ENCODE results near the gene ARHGAP22.
"Not testable (repeated sequence)": the region's sequence is repeated elsewhere in the genome, so short reads cannot be mapped to it uniquely, and the experiment has no call there.

The ARHGAP22 gene

GRCh38 chr10:48439031-48439430 is 165.8 kb downstream of the ARHGAP22 start:
- H3K27ac Mint-ChIP-seq, result no peak overlapping the region
- no peak for ATAC-seq
- no peaks in the 10 kb centered on the region for H3K27me3 Mint-ChIP-seq

GRCh38 chr10:48437546-48437945 is 167.3 kb downstream of the ARHGAP22 start:
- Mint-ChIP-seq H3K9me3 (no peaks in the 10 kb centered on the region), H3K4me1 (no peaks in the 10 kb centered on the region), H3K36me3 (ENCODE audit: low read depth) (peaks cover 7% of the 10 kb centered on the region), H3K27me3 (no peaks in the 10 kb centered on the region), H3K27ac (no peak overlapping the region), H3K4me3 (no peak overlapping the region)
- DNase-seq (no peak), ATAC-seq (no peak)

More at GRCh38 chr10:48439031-48439430, 165.8 kb downstream of the ARHGAP22 start:
- Mint-ChIP-seq H3K4me1 (no peaks in the 10 kb centered on the region), H3K9me3 (no peaks in the 10 kb centered on the region), H3K4me3 (no peak overlapping the region), H3K36me3 (ENCODE audit: low read depth) (peaks cover 6% of the 10 kb centered on the region)
- no peak for DNase-seq

DNA sequence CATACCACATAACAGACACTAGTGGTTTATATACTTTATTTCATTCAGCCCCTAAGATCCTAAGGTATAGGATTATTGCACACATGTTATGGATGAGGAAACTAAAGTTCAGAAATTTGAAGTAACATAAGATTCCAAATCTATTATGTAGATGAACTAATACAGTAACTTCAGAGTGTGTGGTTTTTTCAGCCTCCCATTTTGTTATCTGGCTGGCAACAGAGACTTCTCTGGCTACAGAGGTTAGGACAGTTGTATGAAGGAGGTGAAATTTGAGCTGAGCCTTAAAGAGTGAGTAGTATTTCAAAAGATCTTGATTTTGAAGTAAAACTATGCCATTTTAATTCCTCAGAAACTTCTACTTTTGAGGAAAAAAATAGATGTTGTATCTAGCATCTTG is 173.0 kb downstream of the ARHGAP22 start:
- Mint-ChIP-seq H3K9me3 (no peaks in the 10 kb centered on the region), H3K4me1 (no peaks in the 10 kb centered on the region), H3K27me3 (no peaks in the 10 kb centered on the region), H3K27ac (no peak overlapping the region), H3K36me3 (ENCODE audit: low read depth) (peaks cover 19% of the 10 kb centered on the region), H3K4me3 (no peak overlapping the region)
- no peak for ATAC-seq
- no peak for DNase-seq

- Mint-ChIP-seq H3K9me3 (no peaks in the 10 kb centered on the region), H3K4me1 (no peaks in the 10 kb centered on the region), H3K36me3 (ENCODE audit: low read depth) (peaks cover 25% of the 10 kb centered on the region), H3K4me3 (no peak overlapping the region), H3K27ac (no peak overlapping the region), H3K27me3 (no peaks in the 10 kb centered on the region)
- DNase-seq (no peak), ATAC-seq (no peak)
Observed at GRCh38 chr10:48430402-48430993, 174.4 kb downstream of the ARHGAP22 start.

DNA sequence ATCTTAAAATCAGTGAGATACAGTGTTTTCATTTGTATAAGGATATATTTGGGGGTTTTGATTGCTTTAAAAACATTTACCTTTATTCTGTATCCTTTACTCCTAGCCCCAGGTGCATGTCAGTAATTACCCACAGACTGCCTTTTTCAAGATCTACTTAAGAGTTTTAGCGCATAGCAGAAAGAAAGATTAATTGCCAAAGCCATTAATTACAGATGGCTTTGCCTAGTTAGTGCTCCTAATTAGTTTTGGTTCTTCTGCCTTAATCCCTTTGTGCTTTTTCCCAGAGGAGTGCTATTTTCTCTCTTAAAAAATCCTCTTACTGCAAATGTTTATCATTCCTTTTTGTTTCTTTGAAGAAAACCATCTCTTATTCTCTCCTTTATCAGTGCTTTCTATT is 175.6 kb downstream of the ARHGAP22 start:
- ATAC-seq, result no peak
- Mint-ChIP-seq H3K4me3 (no peak overlapping the region), H3K27ac (no peak overlapping the region), H3K36me3 (ENCODE audit: low read depth) (peaks cover 22% of the 10 kb centered on the region), H3K9me3 (no peaks in the 10 kb centered on the region), H3K27me3 (no peaks in the 10 kb centered on the region), H3K4me1 (no peaks in the 10 kb centered on the region)
- DNase-seq, result no peak

- no peak overlapping the region for H3K27ac Mint-ChIP-seq
- no peak for ATAC-seq
Observed at GRCh38 chr10:48428896-48429295, 176.0 kb downstream of the ARHGAP22 start.

DNA sequence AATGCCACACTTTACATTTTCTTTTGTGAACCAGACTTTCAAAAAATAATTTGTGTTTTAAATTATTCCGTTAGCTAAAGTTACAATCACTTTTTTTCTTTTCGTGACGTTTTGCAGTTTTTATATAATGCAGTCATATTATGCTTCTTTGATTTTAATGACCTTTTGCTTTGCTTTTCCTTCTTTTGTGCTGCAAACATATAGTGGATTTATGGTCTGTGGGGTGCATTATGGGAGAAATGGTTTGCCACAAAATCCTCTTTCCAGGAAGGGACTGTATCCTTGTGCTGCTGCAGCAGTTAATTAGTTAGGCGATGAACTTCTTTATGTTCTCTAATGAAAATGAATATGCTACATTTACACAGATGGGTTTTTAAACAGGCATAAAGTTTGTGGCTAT is 181.0 kb downstream of the ARHGAP22 start:
- no peak for DNase-seq
- Mint-ChIP-seq H3K36me3 (ENCODE audit: low read depth) (peaks cover 16% of the 10 kb centered on the region), H3K27ac (no peak overlapping the region), H3K27me3 (no peaks in the 10 kb centered on the region), H3K9me3 (no peaks in the 10 kb centered on the region), H3K4me3 (no peak overlapping the region), H3K4me1 (no peaks in the 10 kb centered on the region)
- no peak for ATAC-seq

More at GRCh38 chr10:48428896-48429295, 176.0 kb downstream of the ARHGAP22 start:
- Mint-ChIP-seq H3K27me3 (no peaks in the 10 kb centered on the region), H3K4me3 (no peak overlapping the region), H3K36me3 (ENCODE audit: low read depth) (peaks cover 18% of the 10 kb centered on the region), H3K9me3 (no peaks in the 10 kb centered on the region), H3K4me1 (no peaks in the 10 kb centered on the region)
- DNase-seq, result no peak

GRCh38 chr10:48421862-48422261 is 183.0 kb downstream of the ARHGAP22 start:
- DNase-seq; H3K36me3 Mint-ChIP-seq (ENCODE audit: low read depth); H3K27ac Mint-ChIP-seq; H3K4me3 Mint-ChIP-seq; H3K4me1 Mint-ChIP-seq; H3K27me3 Mint-ChIP-seq; H3K9me3 Mint-ChIP-seq; ATAC-seq: not testable (repeated sequence)

- DNase-seq (no peak), ATAC-seq (no peak)
- H3K9me3 Mint-ChIP-seq, result no peaks in the 10 kb centered on the region
- H3K27me3 Mint-ChIP-seq, result no peaks in the 10 kb centered on the region
- no peak overlapping the region for H3K27ac Mint-ChIP-seq
- H3K36me3 Mint-ChIP-seq (ENCODE audit: low read depth), result peaks cover 5% of the 10 kb centered on the region
- H3K4me3 Mint-ChIP-seq, result no peak overlapping the region
- no peaks in the 10 kb centered on the region for H3K4me1 Mint-ChIP-seq
Observed at GRCh38 chr10:48419714-48420113, 185.2 kb downstream of the ARHGAP22 start.

GRCh38 chr10:48418189-48418788 is 186.6 kb downstream of the ARHGAP22 start:
- Mint-ChIP-seq H3K27me3 (no peaks in the 10 kb centered on the region), H3K27ac (no peak overlapping the region), H3K4me1 (no peaks in the 10 kb centered on the region), H3K36me3 (ENCODE audit: low read depth) (peaks cover 9% of the 10 kb centered on the region), H3K4me3 (no peak overlapping the region), H3K9me3 (no peaks in the 10 kb centered on the region)
- DNase-seq, result no peak
- no peak for ATAC-seq

DNA sequence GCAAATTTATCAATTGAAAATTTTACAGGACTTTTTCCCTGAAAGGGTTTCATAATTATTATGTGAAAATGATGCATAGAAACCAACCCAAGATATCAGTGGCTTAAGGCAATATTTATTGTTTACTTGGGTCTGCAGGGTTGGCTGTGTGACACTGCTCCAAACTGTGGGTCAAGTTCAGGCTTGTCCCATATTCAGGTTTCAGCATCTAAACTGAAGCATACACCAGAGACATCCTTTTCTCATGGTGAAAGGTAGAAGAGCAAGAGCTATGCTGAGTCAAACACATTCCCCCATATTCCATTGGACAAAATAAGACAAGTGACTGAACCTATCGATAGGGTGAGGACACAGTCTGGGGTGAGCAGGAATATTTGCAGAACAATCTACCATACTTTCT is 187.5 kb downstream of the ARHGAP22 start:
- no peaks in the 10 kb centered on the region for H3K27me3 Mint-ChIP-seq
- no peak for ATAC-seq

DNA sequence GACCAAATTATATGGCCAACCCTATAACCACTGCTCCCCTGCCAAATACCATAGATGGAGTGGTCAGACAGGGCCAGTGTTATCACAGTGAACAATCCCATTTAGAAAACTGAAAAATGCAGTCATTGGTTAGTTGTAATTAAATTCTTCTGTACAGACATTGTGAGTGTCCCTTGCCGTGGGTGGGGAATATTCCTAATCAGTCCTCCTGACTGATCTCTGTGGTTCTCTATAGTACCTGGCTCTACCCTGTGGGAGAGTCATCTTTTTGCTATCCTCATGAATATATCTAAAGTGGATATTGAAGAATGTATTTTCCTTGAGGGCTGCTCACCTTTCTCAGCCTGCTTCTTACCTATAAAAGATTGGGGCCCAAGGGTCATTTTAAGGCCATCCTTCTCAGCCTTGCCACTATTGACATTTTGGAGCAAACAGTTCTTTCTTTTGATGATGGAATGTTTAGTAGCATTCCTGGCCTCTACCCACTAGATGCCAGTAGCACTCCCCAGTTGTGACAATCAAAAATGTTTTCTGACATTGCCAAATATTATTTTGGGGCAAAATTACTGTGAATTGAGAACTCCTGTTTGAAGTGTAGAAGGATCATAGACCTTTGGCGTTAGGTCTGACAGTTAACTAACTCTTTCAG is 188.2 kb downstream of the ARHGAP22 start:
- H3K9me3 Mint-ChIP-seq, result peaks cover 11% of the 10 kb centered on the region
- no peak overlapping the region for H3K27ac Mint-ChIP-seq
- peaks cover 21% of the 10 kb centered on the region for H3K36me3 Mint-ChIP-seq (ENCODE audit: low read depth)
- ATAC-seq (no peak), DNase-seq (no peak)
- no peaks in the 10 kb centered on the region for H3K27me3 Mint-ChIP-seq
- no peaks in the 10 kb centered on the region for H3K4me1 Mint-ChIP-seq
- H3K4me3 Mint-ChIP-seq, result no peak overlapping the region

More for the DNA sequence above, 187.5 kb downstream of the ARHGAP22 start:
- no peak for DNase-seq
- Mint-ChIP-seq H3K4me3 (no peak overlapping the region), H3K9me3 (peaks cover 6% of the 10 kb centered on the region), H3K27ac (no peak overlapping the region), H3K4me1 (no peaks in the 10 kb centered on the region), H3K36me3 (ENCODE audit: low read depth) (peaks cover 16% of the 10 kb centered on the region)

GRCh38 chr10:48414778-48415177 is 190.1 kb downstream of the ARHGAP22 start:
- Mint-ChIP-seq H3K27ac (no peak overlapping the region), H3K27me3 (no peaks in the 10 kb centered on the region), H3K9me3 (peaks cover 17% of the 10 kb centered on the region), H3K36me3 (ENCODE audit: low read depth) (peaks cover 40% of the 10 kb centered on the region), H3K4me3 (no peak overlapping the region), H3K4me1 (no peaks in the 10 kb centered on the region)
- DNase-seq (no peak), ATAC-seq (no peak)

GRCh38 chr10:48414160-48414559 is 190.7 kb downstream of the ARHGAP22 start:
- no peaks in the 10 kb centered on the region for H3K27me3 Mint-ChIP-seq
- H3K27ac Mint-ChIP-seq, result no peak overlapping the region
- peaks cover 17% of the 10 kb centered on the region for H3K9me3 Mint-ChIP-seq
- H3K4me3 Mint-ChIP-seq, result no peak overlapping the region
- H3K36me3 Mint-ChIP-seq (ENCODE audit: low read depth), result peaks cover 41% of the 10 kb centered on the region
- H3K4me1 Mint-ChIP-seq, result no peaks in the 10 kb centered on the region
- ATAC-seq, result no peak
- no peak for DNase-seq

- H3K27me3 Mint-ChIP-seq, result no peaks in the 10 kb centered on the region
- H3K4me3 Mint-ChIP-seq, result no peak overlapping the region
- no peaks in the 10 kb centered on the region for H3K4me1 Mint-ChIP-seq
- DNase-seq (no peak), ATAC-seq (no peak)
- no peak overlapping the region for H3K27ac Mint-ChIP-seq
- H3K9me3 Mint-ChIP-seq, result peaks cover 17% of the 10 kb centered on the region
- peaks cover 41% of the 10 kb centered on the region for H3K36me3 Mint-ChIP-seq (ENCODE audit: low read depth)
Observed at GRCh38 chr10:48412933-48413332, 191.9 kb downstream of the ARHGAP22 start.

Data from activated naive CD8-positive, alpha-beta T cell treated with anti-CD3 and anti-CD28 coated beads, Interleukin-2, amount 50 U/mL, for 24 hours (primary cell).